Hepatocyte (in vitro differentiated cells): ENCODE results near the gene HSPB2.

Experiments used
- EZH2 ChIP-seq: fragments of 200-600 bp; sonication (generic); IDR thresholded peaks from 2 replicates; pipeline ENCODE4 v1.6.1; 2016; ENCODE audit warnings: antibody characterized with exemption, mild to moderate bottlenecking, borderline replicate concordance
- EZH2phosphoT487 ChIP-seq: fragments of 200-600 bp; sonication (generic); IDR thresholded peaks from one replicate; pipeline ENCODE4 v1.6.1; 2018; ENCODE audit warnings: antibody characterized with exemption, mild to moderate bottlenecking, low read depth, moderate library complexity; ENCODE audit not compliant: unreplicated experiment, severe bottlenecking
- TF ChIP-seq, protein P1 (sequence below): fragments of 200-600 bp; sonication (generic); IDR thresholded peaks from 2 replicates; pipeline ENCODE4 v1.5.1; 2016; ENCODE audit warnings: antibody characterized with exemption, mild to moderate bottlenecking; ENCODE audit not compliant: poor library complexity

DNA sequence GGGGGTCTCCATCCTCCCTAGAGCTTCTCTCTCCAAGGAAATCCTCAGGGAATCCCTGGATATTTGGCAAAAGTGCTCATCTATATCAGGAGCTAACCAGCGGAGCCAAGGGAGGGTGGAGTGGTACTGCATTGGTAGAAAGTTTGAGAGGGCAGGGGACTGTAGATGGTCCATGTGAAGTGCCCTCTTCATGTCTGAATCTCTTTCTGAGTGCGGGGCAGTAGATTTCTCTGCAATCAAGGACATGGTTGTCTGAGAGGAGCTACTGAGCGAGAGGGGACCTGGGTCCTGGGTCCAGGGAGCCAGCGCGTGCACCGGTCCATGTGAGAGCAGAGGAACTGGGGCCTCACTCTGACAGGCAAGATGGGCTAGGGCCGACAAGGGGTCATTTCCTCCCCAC lies 25.3 kb downstream of the HSPB2 start:
- TF ChIP-seq EZH2: no peak
- TF ChIP-seq, protein P1, sequence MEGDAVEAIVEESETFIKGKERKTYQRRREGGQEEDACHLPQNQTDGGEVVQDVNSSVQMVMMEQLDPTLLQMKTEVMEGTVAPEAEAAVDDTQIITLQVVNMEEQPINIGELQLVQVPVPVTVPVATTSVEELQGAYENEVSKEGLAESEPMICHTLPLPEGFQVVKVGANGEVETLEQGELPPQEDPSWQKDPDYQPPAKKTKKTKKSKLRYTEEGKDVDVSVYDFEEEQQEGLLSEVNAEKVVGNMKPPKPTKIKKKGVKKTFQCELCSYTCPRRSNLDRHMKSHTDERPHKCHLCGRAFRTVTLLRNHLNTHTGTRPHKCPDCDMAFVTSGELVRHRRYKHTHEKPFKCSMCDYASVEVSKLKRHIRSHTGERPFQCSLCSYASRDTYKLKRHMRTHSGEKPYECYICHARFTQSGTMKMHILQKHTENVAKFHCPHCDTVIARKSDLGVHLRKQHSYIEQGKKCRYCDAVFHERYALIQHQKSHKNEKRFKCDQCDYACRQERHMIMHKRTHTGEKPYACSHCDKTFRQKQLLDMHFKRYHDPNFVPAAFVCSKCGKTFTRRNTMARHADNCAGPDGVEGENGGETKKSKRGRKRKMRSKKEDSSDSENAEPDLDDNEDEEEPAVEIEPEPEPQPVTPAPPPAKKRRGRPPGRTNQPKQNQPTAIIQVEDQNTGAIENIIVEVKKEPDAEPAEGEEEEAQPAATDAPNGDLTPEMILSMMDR: no peak
- TF ChIP-seq EZH2phosphoT487: no peak
